Smooth muscle cell (in vitro differentiated cells): ENCODE measurements around the gene ARSK. TPM values are rescaled to one million over a fixed set of nuclear protein-coding genes. Genes with fewer than 3 reads are reported as not detected.

ENCODE experiments used
- DNase-seq: peaks from one replicate; lab custom pipeline; 2025; ENCODE audit not compliant: unreplicated experiment; lab: John Stamatoyannopoulos, UW
- H2AFZ ChIP-seq: fragments of 200-600 bp; sonication (generic); 2 replicates; pipeline ENCODE4 v1.6.0; 2016; ENCODE audit warnings: antibody characterized with exemption, low read depth, mild to moderate bottlenecking
- H3F3A ChIP-seq: fragments of 200-600 bp; sonication (generic); 2 replicates; pipeline ENCODE4 v1.6.0; 2017; ENCODE audit warnings: antibody characterized with exemption, low read depth
- H3K27ac ChIP-seq: fragments of 200-600 bp; sonication (generic); 2 replicates; pipeline ENCODE4 v1.5.1; 2016; ENCODE audit warnings: low read depth, mild to moderate bottlenecking
- H3K27me3 ChIP-seq: fragments of 200-600 bp; sonication (generic); 2 replicates; pipeline ENCODE4 v1.6.1; 2016; ENCODE audit warnings: low read depth, mild to moderate bottlenecking
- H3K36me3 ChIP-seq: fragments of 200-600 bp; sonication (generic); 2 replicates; pipeline ENCODE4 v1.5.1; 2016; ENCODE audit warnings: low read depth
- H3K4me1 ChIP-seq: fragments of 200-600 bp; sonication (generic); 2 replicates; pipeline ENCODE4 v1.5.1; 2016; ENCODE audit warnings: low read depth
- H3K4me2 ChIP-seq: fragments of 200-600 bp; sonication (generic); 2 replicates; pipeline ENCODE4 v1.6.0; 2016; ENCODE audit warnings: mild to moderate bottlenecking
- H3K4me3 ChIP-seq: fragments of 200-600 bp; sonication (generic); 2 replicates; pipeline ENCODE4 v1.5.1; 2016; ENCODE audit warnings: mild to moderate bottlenecking
- H3K79me2 ChIP-seq: fragments of 200-600 bp; sonication (generic); 2 replicates; pipeline ENCODE4 v1.6.0; 2016; ENCODE audit warnings: low read depth, mild to moderate bottlenecking
- H3K9ac ChIP-seq: fragments of 200-600 bp; sonication (generic); 2 replicates; pipeline ENCODE4 v1.6.0; 2016; ENCODE audit warnings: low read depth
- H3K9me3 ChIP-seq: fragments of 200-600 bp; sonication (generic); replicated peaks from 2 replicates; pipeline ENCODE4 v1.5.1; 2016; ENCODE audit warnings: low read depth
- H4K20me1 ChIP-seq: fragments of 200-600 bp; sonication (generic); 2 replicates; pipeline ENCODE4 v1.6.0; 2016; ENCODE audit warnings: low read depth
- WGBS: methylation state at CpG from one replicate; pipeline ENCODE4 v1.1.7; 2016; ENCODE audit warnings: low lambda C conversion rate; 5-methylcytosine and 5-hydroxymethylcytosine counted together
- polyA plus RNA-seq: library from polyadenylated mRNA; unstranded; fragments of >200 nt; fragmentation: Nextera tagmentation; extraction: Ambion mirVana; gene quantifications from 2 replicates; pipeline ENCODE4 v1.2.1, GENCODE V29; 2016
- total RNA-seq: library from RNA; depleted of rRNA; stranded (reverse); fragments of >200 nt; gene quantifications from 2 replicates; pipeline ENCODE4 v1.2.3, GENCODE V29; 2014
- TF ChIP-seq, protein P1 (sequence below): fragments of 200-600 bp; sonication (generic); IDR thresholded peaks from 2 replicates; pipeline ENCODE4 v1.5.1; 2017; ENCODE audit warnings: borderline replicate concordance, mild to moderate bottlenecking, antibody characterized with exemption; ENCODE audit not compliant: insufficient read depth, poor library complexity, severe bottlenecking

Gene ARSK
- total and polyA plus RNA-seq, 2 experiments from 2014 or later, result 12.1 to 18.8 TPM

- Histone ChIP-seq H3K36me3 (no peaks in the 10 kb centered on the region), H3F3A (no peaks in the 10 kb centered on the region), H3K27ac (no peak overlapping the region), H3K9ac (no peak overlapping the region), H2AFZ (no peak overlapping the region), H3K27me3 (no peaks in the 10 kb centered on the region), H4K20me1 (no peaks in the 10 kb centered on the region), H3K4me1 (peaks cover 4% of the 10 kb centered on the region), H3K79me2 (no peaks in the 10 kb centered on the region), H3K9me3 (no peaks in the 10 kb centered on the region), H3K4me3 (no peak overlapping the region), H3K4me2 (no peak overlapping the region)
- no peak for DNase-seq
- TF ChIP-seq, protein P1, sequence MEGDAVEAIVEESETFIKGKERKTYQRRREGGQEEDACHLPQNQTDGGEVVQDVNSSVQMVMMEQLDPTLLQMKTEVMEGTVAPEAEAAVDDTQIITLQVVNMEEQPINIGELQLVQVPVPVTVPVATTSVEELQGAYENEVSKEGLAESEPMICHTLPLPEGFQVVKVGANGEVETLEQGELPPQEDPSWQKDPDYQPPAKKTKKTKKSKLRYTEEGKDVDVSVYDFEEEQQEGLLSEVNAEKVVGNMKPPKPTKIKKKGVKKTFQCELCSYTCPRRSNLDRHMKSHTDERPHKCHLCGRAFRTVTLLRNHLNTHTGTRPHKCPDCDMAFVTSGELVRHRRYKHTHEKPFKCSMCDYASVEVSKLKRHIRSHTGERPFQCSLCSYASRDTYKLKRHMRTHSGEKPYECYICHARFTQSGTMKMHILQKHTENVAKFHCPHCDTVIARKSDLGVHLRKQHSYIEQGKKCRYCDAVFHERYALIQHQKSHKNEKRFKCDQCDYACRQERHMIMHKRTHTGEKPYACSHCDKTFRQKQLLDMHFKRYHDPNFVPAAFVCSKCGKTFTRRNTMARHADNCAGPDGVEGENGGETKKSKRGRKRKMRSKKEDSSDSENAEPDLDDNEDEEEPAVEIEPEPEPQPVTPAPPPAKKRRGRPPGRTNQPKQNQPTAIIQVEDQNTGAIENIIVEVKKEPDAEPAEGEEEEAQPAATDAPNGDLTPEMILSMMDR, result no peak
- 98% methylated on average over 1 of the region's 1 CpG for WGBS
These were observed 58.6 kb downstream of the ARSK start for GRCh38 chr5:95613514-95613913.

DNA sequence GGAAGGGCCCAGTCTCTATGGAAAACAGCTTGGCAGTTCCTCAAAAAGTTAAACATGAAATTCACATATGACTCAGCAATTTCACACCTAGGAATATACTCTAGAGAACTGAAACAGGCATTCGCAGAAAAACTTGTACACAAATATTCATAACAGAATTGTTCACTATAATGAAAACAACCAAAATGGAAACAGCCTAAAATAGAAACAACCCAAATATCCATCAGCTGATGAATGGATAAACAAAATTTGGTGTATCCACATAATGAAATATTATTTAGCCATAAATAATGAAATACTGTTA is 60.2 kb downstream of the ARSK start:
- no peaks in the 10 kb centered on the region for H3F3A ChIP-seq
- H3K9ac ChIP-seq, result no peak overlapping the region
- no peaks in the 10 kb centered on the region for H3K36me3 ChIP-seq
- H3K27me3 ChIP-seq, result peaks cover 11% of the 10 kb centered on the region
- H3K4me2 ChIP-seq, result no peak overlapping the region
- no peaks in the 10 kb centered on the region for H3K9me3 ChIP-seq
- peaks cover 11% of the 10 kb centered on the region for H3K4me1 ChIP-seq
- WGBS, result 96% methylated on average over 1 of the region's 1 CpG
- no peaks in the 10 kb centered on the region for H3K79me2 ChIP-seq
- no peaks in the 10 kb centered on the region for H4K20me1 ChIP-seq
- H3K27ac ChIP-seq, result no peak overlapping the region
- DNase-seq, result no peak
- H3K4me3 ChIP-seq, result no peak overlapping the region
- TF ChIP-seq, protein P1, result no peak
- H2AFZ ChIP-seq, result no peak overlapping the region

GRCh38 chr5:95617057-95617456 is 62.2 kb downstream of the ARSK start:
- Histone ChIP-seq H3F3A (no peaks in the 10 kb centered on the region), H3K79me2 (no peaks in the 10 kb centered on the region), H3K9ac (peak overlapping the region; percentile 53), H3K4me3 (no peak overlapping the region), H2AFZ (peak overlapping the region; percentile 48), H3K27me3 (peaks cover 25% of the 10 kb centered on the region), H3K27ac (peak overlapping the region; percentile 90), H4K20me1 (no peaks in the 10 kb centered on the region), H3K4me1 (peaks cover 22% of the 10 kb centered on the region), H3K4me2 (no peak overlapping the region), H3K36me3 (no peaks in the 10 kb centered on the region), H3K9me3 (no peaks in the 10 kb centered on the region)
- no peak for DNase-seq
- 77% methylated on average over 5 of the region's 5 CpGs for WGBS
- TF ChIP-seq, protein P1, result no peak

DNA sequence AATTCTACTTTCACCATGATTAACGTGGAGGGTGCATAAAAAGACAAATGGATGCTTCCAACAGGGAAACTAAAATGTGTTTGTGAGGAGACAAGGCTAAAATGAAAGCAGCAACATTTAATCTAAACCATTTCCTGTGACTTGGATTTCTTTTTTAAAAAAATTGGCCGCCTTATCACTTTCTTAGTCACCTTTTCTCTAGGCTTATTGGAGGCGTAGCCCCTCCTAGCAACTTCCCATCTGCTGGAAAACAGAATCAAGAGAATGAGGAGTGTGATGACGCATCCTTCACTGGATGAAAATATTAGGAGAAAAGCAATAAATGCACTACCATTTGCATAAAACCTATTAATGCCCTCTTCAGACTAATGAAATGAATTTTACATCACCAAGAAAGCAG is 64.2 kb downstream of the ARSK start:
- H3K27me3 ChIP-seq, result peaks cover 36% of the 10 kb centered on the region
- H4K20me1 ChIP-seq, result no peaks in the 10 kb centered on the region
- no peaks in the 10 kb centered on the region for H3K79me2 ChIP-seq
- H3K36me3 ChIP-seq, result no peaks in the 10 kb centered on the region
- H3K27ac ChIP-seq, result no peak overlapping the region
- 81% methylated on average over 4 of the region's 4 CpGs for WGBS
- peaks cover 22% of the 10 kb centered on the region for H3K4me1 ChIP-seq
- TF ChIP-seq, protein P1, result no peak
- H3K4me3 ChIP-seq, result no peak overlapping the region
- no peak overlapping the region for H3K4me2 ChIP-seq
- H3F3A ChIP-seq, result no peaks in the 10 kb centered on the region
- H3K9ac ChIP-seq, result no peak overlapping the region
- H2AFZ ChIP-seq, result no peak overlapping the region
- DNase-seq, result no peak
- no peaks in the 10 kb centered on the region for H3K9me3 ChIP-seq
